Stimulated activated CD4-positive, alpha-beta T cell treated with anti-CD3 and anti-CD28 coated beads, Interleukin-1b, Interleukin-23, amount 100 ng/mL, for 48 hours (primary cell): ENCODE measurements around the gene PRAME.
A peak's percentile ranks its signal among the peaks of the same experiment; 100 is the strongest.
"Not testable (repeated sequence)": the region's sequence is repeated elsewhere in the genome, so short reads cannot be mapped to it uniquely, and the experiment has no call there.

Source experiments
- DNase-seq: peaks from one replicate; pipeline ENCODE4 v3.0.0-alpha.2; 2020

Gene PRAME, protein sequence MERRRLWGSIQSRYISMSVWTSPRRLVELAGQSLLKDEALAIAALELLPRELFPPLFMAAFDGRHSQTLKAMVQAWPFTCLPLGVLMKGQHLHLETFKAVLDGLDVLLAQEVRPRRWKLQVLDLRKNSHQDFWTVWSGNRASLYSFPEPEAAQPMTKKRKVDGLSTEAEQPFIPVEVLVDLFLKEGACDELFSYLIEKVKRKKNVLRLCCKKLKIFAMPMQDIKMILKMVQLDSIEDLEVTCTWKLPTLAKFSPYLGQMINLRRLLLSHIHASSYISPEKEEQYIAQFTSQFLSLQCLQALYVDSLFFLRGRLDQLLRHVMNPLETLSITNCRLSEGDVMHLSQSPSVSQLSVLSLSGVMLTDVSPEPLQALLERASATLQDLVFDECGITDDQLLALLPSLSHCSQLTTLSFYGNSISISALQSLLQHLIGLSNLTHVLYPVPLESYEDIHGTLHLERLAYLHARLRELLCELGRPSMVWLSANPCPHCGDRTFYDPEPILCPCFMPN

GRCh38 chr22:22558972-22559603 is at the start of gene PRAME:
TSS of gene PRAME (minus strand) at chr22:22559265. CDS start at chr22:22556832, 2,433 bp downstream.
- DNase-seq = peak; percentile 90

DNA sequence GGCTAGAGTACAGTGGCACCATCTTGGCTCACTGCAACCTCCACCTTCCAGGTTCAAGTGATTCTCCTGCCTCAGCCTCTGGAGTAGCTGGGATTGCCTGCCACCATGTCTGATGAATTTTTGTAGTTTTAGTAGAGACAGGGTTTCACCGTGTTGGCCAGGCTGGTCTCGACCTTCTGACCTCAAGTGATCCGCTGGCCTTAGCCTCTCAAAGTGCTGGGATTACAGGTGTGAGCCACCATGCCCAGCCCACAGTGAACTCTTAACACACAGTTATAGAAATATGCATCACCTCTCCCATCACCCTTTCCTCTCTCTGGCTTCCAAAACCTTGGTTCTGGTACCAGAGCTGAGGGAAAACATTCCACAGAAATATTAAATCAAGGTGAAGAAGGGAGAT is 49.0 kb upstream of the PRAME start:
- not testable (repeated sequence) for DNase-seq

DNA sequence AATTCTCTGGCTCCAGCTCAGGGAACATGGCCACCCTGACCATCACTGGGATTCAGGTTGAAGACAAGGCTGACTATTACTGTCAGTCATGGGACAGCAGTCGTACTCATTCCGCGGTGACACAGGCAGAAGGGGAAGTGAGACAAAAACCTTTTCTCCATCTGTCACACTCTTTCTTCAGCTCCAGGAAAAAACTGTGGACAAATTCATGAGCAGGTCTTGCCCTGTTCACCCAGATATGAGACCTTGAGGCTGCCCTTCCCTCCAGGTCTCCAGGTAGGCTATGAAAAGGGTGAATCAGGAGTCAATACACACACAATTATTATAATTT is 46.0 kb upstream of the PRAME start:
- no peak for DNase-seq

GRCh38 chr22:22604326-22605073 is 45.4 kb upstream of the PRAME start:
- no peak for DNase-seq

DNA sequence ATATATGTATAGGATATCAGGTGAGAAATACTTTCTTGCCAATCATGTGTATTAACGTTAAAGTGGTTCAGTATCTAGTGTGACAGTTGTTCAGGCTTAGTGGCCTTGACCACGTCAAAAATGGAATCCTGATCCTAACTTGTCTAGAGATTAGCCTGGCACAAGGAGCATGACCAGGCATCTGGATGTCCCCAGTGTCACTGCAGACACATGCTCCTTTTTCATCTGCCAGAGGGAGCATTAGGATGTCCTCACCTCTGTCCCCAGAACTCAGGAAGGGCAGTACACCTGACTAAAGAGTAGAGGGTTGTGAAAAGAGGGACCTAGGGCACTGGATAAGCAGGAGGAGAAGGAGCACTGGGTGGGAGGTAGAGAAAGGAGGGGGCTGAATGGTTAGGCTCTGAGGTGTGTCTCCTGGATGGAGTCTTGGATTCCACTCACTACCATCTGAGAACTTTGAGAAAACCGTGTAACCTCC is 44.4 kb upstream of the PRAME start:
- DNase-seq = no peak

- no peak for DNase-seq
Measured at GRCh38 chr22:22600531-22601261, 41.6 kb upstream of the PRAME start.

GRCh38 chr22:22599248-22599647 is 40.2 kb upstream of the PRAME start:
- DNase-seq = no peak

DNA sequence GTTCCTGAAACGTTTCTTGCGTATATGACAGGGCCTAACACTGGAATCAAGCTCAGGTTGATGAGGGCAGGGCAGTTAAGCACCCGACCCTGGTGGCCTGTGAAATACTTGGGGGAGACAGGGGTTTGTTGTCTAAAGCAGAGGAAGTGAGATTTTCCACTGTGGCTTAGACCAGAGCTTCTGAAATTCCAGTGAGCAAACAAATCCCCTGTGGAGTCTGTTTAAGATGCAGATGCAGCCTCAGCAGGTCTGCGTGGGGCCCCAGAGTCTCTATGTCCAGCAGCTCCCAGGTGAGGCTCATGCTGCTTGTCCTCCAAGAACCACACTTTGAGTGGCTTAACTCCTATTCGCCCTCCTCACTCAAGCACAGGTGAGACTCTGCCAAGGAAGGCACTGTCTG is 39.1 kb upstream of the PRAME start:
- no peak for DNase-seq

GRCh38 chr22:22595001-22595835 is 36.2 kb upstream of the PRAME start:
- no peak for DNase-seq

DNA sequence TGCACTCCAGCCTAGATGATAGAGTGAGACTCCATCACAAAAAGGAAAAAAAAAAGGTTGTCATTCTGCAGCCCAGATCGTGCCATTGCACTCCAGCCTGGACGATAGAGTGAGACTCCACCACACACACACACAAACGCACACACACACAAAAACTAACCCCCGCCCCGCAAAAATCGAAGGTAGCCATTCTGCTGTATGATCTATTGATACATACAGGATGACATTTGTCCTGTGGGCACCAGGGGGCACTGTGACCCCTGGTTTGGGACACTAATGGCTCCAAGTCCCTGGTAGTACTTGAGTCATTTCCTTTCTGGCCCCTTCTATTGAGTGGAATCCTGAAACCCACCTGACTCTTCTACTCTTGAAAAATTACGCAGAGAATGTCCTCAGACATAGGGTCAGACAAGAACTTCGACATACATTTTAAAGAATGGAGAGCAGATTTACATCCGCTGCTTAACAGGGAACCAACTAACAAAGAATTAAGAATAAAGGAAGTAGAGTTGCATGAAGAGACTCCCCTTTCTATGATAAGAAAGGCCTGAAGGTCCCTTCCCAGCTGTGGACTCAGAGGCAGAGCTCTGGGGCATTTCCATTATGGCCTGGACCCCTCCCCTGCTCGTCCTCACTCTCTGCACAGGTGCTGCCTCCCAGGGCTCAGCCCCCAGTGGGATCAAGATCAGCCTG is 35.0 kb upstream of the PRAME start:
- DNase-seq = peak; percentile 60

DNA sequence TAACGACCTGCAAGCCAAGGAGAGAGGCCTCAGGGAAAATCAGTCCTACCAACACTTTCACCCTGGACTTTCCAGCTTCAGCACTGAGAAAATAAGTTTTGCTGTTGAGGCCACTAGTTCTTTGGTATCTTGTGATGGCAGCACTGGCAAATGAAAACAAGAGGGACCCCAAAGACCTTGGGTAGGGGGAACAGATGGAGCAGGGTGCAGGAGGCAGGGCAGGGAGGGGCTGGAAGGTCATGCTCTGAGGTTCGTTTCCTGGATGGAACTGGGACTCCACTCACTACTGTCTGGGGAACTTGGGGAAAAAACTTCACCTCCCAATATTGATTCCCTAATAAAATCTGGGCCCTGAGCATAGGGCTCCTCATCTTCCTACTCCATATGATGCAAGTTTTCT is 34.2 kb upstream of the PRAME start:
- no peak for DNase-seq

- DNase-seq = no peak
Measured at GRCh38 chr22:22591348-22592299, 32.6 kb upstream of the PRAME start.

GRCh38 chr22:22590136-22590891 is 31.2 kb upstream of the PRAME start:
- DNase-seq = no peak

DNA sequence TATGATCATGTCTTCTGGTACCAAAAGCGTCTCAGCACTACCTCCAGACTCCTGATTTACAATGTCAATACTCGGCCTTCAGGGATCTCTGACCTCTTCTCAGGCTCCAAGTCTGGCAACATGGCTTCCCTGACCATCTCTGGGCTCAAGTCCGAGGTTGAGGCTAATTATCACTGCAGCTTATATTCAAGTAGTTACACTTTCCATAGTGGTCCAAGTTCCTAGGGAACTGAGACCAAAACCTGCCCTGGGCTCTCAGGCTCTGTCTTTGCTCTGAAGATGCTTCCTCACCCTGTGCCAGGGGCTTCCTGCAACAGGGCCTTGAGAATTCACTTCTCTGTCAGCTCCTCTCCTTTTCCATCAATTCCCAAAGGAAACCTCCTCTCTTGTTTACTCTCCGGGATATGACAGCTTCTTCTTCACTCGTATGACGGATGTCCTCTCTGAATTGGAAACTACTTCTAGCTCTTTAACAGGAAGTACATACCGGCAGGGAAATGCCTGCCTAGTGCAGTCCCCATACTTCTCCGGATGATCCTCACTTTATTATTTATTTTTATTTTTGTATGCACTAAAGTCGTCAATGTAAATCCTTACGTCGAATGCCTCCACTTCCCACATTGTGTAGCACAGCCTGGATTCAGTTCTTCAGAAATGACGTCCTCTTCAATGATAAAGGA is 29.6 kb upstream of the PRAME start:
- no peak for DNase-seq

- DNase-seq = no peak
Measured at GRCh38 chr22:22587577-22588188, 28.6 kb upstream of the PRAME start.

GRCh38 chr22:22584722-22585121 is 25.7 kb upstream of the PRAME start:
- DNase-seq = no peak

GRCh38 chr22:22583030-22583429 is 24.0 kb upstream of the PRAME start:
- no peak for DNase-seq

GRCh38 chr22:22581524-22581923 is 22.5 kb upstream of the PRAME start:
- not testable (repeated sequence) for DNase-seq
